K562 (cell line): ENCODE results near the gene CSMD2. TPM values are rescaled to one million over a fixed set of nuclear protein-coding genes. Genes with fewer than 3 reads are reported as not detected.

Experiments
- ATAC-seq: fragments of 200-7000 bp; cut with Tn5 transposase; 3 replicates; pipeline ENCODE4 v1.9.1; 2020; ENCODE audit warnings: moderate library complexity
- BruUV-seq: library from RNA; stranded (reverse); fragments of 400-500 nt; replicated peaks from 2 replicates; lab custom pipeline; 2021; lab: Mats Ljungman, UMichigan
- CTCF ChIA-PET: fragments of 300-600 bp; formaldehyde crosslinking; extraction: SDS; loops from one replicate; lab custom pipeline; 2021; ENCODE audit warnings: low intra/inter-chr PET ratio; lab: Yijun Ruan, JAX
- POLR2A ChIA-PET: fragments of 300-600, 350-650 bp; sonication (Branson Sonifier 250); formaldehyde crosslinking; extraction: SDS; loops from one replicate; lab custom pipeline; 2021; ENCODE audit warnings: antibody characterized with exemption, inconsistent platforms; lab: Yijun Ruan, JAX
- DNase-seq, 4 experiments: peaks; one replicate each; pipeline versions ENCODE4 v3.0.0 to v3.0.0-alpha.2; 2011 to 2018; ENCODE audit warnings: low spot score in 3 of 4, mixed read lengths in 3 of 4; ENCODE audit errors: extremely low read depth in 1 of 4
- FAIRE-seq: peaks from 2 replicates; lab custom pipeline; 2011; peaks lifted over from hg19 to GRCh38; lab: Jason Lieb, UNC
- H2AFZ ChIP-seq: 2 replicates; pipeline ENCODE4 v1.6.0; 2011; ENCODE audit warnings: low read depth, low read length, control low read depth, inconsistent platforms
- H3K27ac ChIP-seq: fragments of 200-600 bp; 3 replicates; pipeline ENCODE4 v1.8.0; 2011; ENCODE audit warnings: low read depth, mild to moderate bottlenecking, control low read depth, inconsistent platforms, low read length, moderate library complexity, mixed read lengths; ENCODE audit errors: extremely low read depth
- H3K27me3 ChIP-seq, 2 experiments: fragments of 300-600 bp in 1 of 2; 2 replicates in 1 of 2; 3 replicates in 1 of 2; pipeline versions ENCODE4 v1.6.0 to v1.8.0; 2011; ENCODE audit warnings: inconsistent platforms in 2 of 2, low read length in 2 of 2, mild to moderate bottlenecking in 1 of 2, mixed read lengths in 1 of 2, moderate library complexity in 1 of 2; ENCODE audit not compliant: control insufficient read depth in 2 of 2, insufficient read depth in 2 of 2
- H3K36me3 ChIP-seq: fragments of 300-600 bp; 3 replicates; pipeline ENCODE4 v1.8.0; 2011; ENCODE audit warnings: mild to moderate bottlenecking, low read length, inconsistent platforms; ENCODE audit not compliant: control insufficient read depth, insufficient read depth
- H3K4me1 ChIP-seq, 2 experiments: fragments of 200-600 bp in 1 of 2; replicated peaks in 1 of 2; 2 replicates in 1 of 2; 3 replicates in 1 of 2; pipeline versions ENCODE4 v1.5.1 to v1.8.0; 2011; ENCODE audit warnings: inconsistent platforms in 2 of 2, low read length in 2 of 2, mild to moderate bottlenecking in 1 of 2, mixed read lengths in 1 of 2, moderate library complexity in 1 of 2; ENCODE audit not compliant: control insufficient read depth in 2 of 2, insufficient read depth in 2 of 2
- H3K4me2 ChIP-seq: 2 replicates; pipeline ENCODE4 v1.6.1; 2011; ENCODE audit warnings: low read length, control low read depth, inconsistent platforms, mixed read lengths; ENCODE audit not compliant: insufficient read depth
- H3K4me3 ChIP-seq: fragments of 200-600 bp; sonication (generic), shearing (Covaris generic); 2 replicates; pipeline ENCODE4 v1.5.1; 2016; ENCODE audit warnings: control low read depth, inconsistent platforms
- H3K79me2 ChIP-seq: fragments of 200-600 bp; 3 replicates; pipeline ENCODE4 v1.8.0; 2011; ENCODE audit warnings: low read length, inconsistent platforms; ENCODE audit not compliant: control insufficient read depth, insufficient read depth
- H3K9ac ChIP-seq, 2 experiments: 2 replicates each; pipeline versions ENCODE4 v1.6.0 to v1.6.1; 2011; ENCODE audit warnings: low read depth in 2 of 2, low read length in 2 of 2, control low read depth in 1 of 2, inconsistent platforms in 1 of 2, mild to moderate bottlenecking in 1 of 2, mixed read lengths in 1 of 2; ENCODE audit not compliant: insufficient read depth in 1 of 2
- H3K9me1 ChIP-seq: one replicate; pipeline ENCODE4 v1.6.0; 2011; ENCODE audit warnings: inconsistent platforms, mild to moderate bottlenecking, low read length, moderate library complexity; ENCODE audit not compliant: control insufficient read depth, insufficient read depth
- H3K9me3 ChIP-seq: replicated peaks from 2 replicates; pipeline ENCODE4 v1.5.1; 2011; ENCODE audit warnings: low read depth, low read length, inconsistent platforms; ENCODE audit not compliant: control insufficient read depth, insufficient read depth
- H4K20me1 ChIP-seq: replicated peaks from 2 replicates; pipeline ENCODE4 v1.6.1; 2011; ENCODE audit warnings: low read length, inconsistent platforms, mixed read lengths; ENCODE audit not compliant: control insufficient read depth, insufficient read depth
- ETS2 ChIP-seq: IDR thresholded peaks from 2 replicates; pipeline ENCODE4 v1.6.1; 2016; ENCODE audit warnings: borderline replicate concordance, missing genetic modification characterization, mild to moderate bottlenecking, moderate library complexity, missing compliant biosample characterization; ENCODE audit not compliant: poor library complexity, severe bottlenecking
- GATA2 ChIP-seq: sonication (generic); formaldehyde crosslinking; IDR thresholded peaks from 2 replicates; pipeline ENCODE4 v1.4.0; 2020; ENCODE audit warnings: mild to moderate bottlenecking, missing genetic modification reagents
- MECOM ChIP-seq: fragments of 250-450 bp; sonication (Bioruptor Pico); IDR thresholded peaks from 2 replicates; pipeline ENCODE4 v1.8.0; 2022; ENCODE audit warnings: inconsistent platforms
- RFX7 ChIP-seq: fragments of 250-450 bp; sonication (Bioruptor Pico); IDR thresholded peaks from 2 replicates; pipeline ENCODE4 v1.5.1; 2021; ENCODE audit warnings: mild to moderate bottlenecking
- SMAD1 ChIP-seq: fragments of 150-350 bp; IDR thresholded peaks from 2 replicates; pipeline ENCODE4 v1.6.1; 2014; ENCODE audit warnings: low read length, low read depth; ENCODE audit not compliant: partially characterized antibody
- WGBS: fragments of 100-300 bp; shearing (Covaris generic); methylation state at CpG from one replicate; pipeline ENCODE4 v1.1.6; 2016; ENCODE audit warnings: low coverage, mixed read lengths; ENCODE audit not compliant: insufficient coverage; ENCODE audit errors: missing lambda C conversion rate; 5-methylcytosine and 5-hydroxymethylcytosine counted together
- in situ Hi-C: fragments of 300-500 bp; cut with MboI; formaldehyde crosslinking; loops from 4 replicates; pipeline ENCODE4 v1.15.0; 2018; ENCODE audit warnings: inconsistent platforms, mixed read lengths
- intact Hi-C: fragments of 100-400 bp; cut with micrococcal nuclease; formaldehyde crosslinking; loops from 2 replicates; pipeline ENCODE4 v1.14.2; 2022
- polyA plus RNA-seq, 8 experiments: library from polyadenylated mRNA; depleted of rRNA in 4 of 8; stranded (reverse) in 5 of 8; unstranded in 3 of 8; fragments of >200 nt; fragmentation: Nextera tagmentation in 2 of 8; fragmentation: Illumina TruSeq in 1 of 8; extraction: Ambion mirVana in 2 of 8; extraction: Trizol in 1 of 8; gene quantifications; 2 replicates each; pipeline versions ENCODE4 v1.2.1 to v1.2.3, GENCODE V29; 2011 to 2014; ENCODE audit warnings: inconsistent platforms in 1 of 8, missing spikeins in 1 of 8
- total RNA-seq, 7 experiments: library from RNA; depleted of rRNA in 6 of 7; stranded (reverse); fragments of >200 nt in 6 of 7; fragmentation: Illumina TruSeq in 2 of 7; extraction: Trizol in 2 of 7; gene quantifications; 2 replicates each; pipeline versions ENCODE4 v1.2.1 to v1.2.3, GENCODE V29; 2011 to 2021; ENCODE audit warnings: low replicate concordance in 1 of 7
- TF ChIP-seq, protein P1 (sequence below), 2 experiments: fragments of 450-650 bp; formaldehyde crosslinking in 1 of 2; IDR thresholded peaks; 2 replicates each; pipeline versions ENCODE4 v1.4.0 to v1.6.1; 2014 to 2020; ENCODE audit warnings: mild to moderate bottlenecking in 2 of 2, borderline replicate concordance in 1 of 2, low read depth in 1 of 2

CSMD2 gene
- total and polyA plus RNA-seq, 9 of the 15 experiments (the other 6 are each of a cell fraction or from before 2014, with no cell fraction given), result not detected

DNA sequence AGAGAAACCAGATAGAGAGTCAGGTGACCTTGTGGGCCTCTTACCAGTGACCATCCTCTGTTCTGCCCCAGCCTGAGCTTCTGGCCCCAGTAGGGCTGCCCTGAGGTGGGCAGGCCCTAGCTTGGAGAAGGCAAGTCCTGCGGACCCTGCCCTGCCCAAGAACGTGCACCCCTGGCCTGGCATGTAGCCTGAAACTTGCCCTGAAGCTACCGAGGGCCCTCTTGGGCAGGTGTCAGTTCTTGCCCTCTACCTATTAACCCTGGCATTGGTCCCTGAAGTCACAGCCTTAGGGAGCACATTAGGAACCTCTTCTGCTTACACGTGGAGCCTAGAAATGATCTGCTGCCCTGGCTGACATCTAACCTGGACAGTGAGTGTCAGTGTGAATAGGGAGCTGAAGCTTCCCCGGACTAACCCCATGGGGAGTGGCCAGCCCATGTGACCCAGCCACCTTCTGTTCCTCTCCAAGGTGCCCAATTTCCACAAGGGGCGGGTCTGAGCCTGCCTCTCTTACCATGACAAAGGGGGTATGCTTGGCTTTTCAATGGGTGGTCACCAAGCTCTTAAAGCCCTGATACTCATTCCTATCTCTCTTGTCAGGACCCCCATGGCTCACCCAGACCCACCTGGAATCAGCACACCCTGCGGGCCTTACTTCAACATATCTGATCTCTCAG lies 529.6 kb downstream of the CSMD2 start:
- no peak for TF ChIP-seq SMAD1
- TF ChIP-seq MECOM (CRISPR knock-in tag), result no peak
- TF ChIP-seq, protein P1, sequence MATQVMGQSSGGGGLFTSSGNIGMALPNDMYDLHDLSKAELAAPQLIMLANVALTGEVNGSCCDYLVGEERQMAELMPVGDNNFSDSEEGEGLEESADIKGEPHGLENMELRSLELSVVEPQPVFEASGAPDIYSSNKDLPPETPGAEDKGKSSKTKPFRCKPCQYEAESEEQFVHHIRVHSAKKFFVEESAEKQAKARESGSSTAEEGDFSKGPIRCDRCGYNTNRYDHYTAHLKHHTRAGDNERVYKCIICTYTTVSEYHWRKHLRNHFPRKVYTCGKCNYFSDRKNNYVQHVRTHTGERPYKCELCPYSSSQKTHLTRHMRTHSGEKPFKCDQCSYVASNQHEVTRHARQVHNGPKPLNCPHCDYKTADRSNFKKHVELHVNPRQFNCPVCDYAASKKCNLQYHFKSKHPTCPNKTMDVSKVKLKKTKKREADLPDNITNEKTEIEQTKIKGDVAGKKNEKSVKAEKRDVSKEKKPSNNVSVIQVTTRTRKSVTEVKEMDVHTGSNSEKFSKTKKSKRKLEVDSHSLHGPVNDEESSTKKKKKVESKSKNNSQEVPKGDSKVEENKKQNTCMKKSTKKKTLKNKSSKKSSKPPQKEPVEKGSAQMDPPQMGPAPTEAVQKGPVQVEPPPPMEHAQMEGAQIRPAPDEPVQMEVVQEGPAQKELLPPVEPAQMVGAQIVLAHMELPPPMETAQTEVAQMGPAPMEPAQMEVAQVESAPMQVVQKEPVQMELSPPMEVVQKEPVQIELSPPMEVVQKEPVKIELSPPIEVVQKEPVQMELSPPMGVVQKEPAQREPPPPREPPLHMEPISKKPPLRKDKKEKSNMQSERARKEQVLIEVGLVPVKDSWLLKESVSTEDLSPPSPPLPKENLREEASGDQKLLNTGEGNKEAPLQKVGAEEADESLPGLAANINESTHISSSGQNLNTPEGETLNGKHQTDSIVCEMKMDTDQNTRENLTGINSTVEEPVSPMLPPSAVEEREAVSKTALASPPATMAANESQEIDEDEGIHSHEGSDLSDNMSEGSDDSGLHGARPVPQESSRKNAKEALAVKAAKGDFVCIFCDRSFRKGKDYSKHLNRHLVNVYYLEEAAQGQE (IDR thresholded peaks at IDR 0.05; ENCODE audit: borderline replicate concordance), result no peak
- TF ChIP-seq, protein P1 (CRISPR knock-in tag; IDR thresholded peaks at IDR 0.05; ENCODE audit: low read depth), result no peak
- no peak for TF ChIP-seq ETS2
- TF ChIP-seq RFX7 (CRISPR knock-in tag), result no peak
- TF ChIP-seq GATA2 (CRISPR knock-in tag), result no peak
- Histone ChIP-seq H3K9me1 (no peaks in the 10 kb centered on the region), H3K4me3 (no peak overlapping the region), H2AFZ (no peak overlapping the region), H3K4me2 (no peak overlapping the region), H3K79me2 (no peaks in the 10 kb centered on the region), H3K27ac (no peak overlapping the region), H3K9me3 (no peaks in the 10 kb centered on the region), H3K9ac (no peak overlapping the region), H4K20me1 (no peaks in the 10 kb centered on the region), H3K36me3 (no peaks in the 10 kb centered on the region), H3K4me1 (peaks cover 0 to 7% of the 10 kb centered on the region in 2 experiments; a peak in 2 of 5 replicates), H3K27me3 (peaks cover 0 to 19% of the 10 kb centered on the region in 2 experiments; a peak in 2 of 5 replicates)
- no peak for DNase-seq
- 1% methylated on average over 7 of the region's 7 CpGs for WGBS
- ChIA-PET POLR2A (no interaction called here), CTCF (interaction anchor here (0.7 kb wide), 1 partner anchor 1108 kb away, joined by 5 read pairs; no protein-coding TSS in a partner anchor)
- no peak for ATAC-seq
- in situ Hi-C loops, result loop anchor here (10.0 kb wide), 2 partner anchors 969 to 1109 kb away; no protein-coding TSS in a partner anchor
- intact Hi-C loops, result no loop called here
- no TSS peak for BruUV-seq
- FAIRE-seq, result no peak
